GM18519 (cell line): ENCODE measurements around the gene NRXN3.
"Not testable (repeated sequence)": the region's sequence is repeated elsewhere in the genome, so short reads cannot be mapped to it uniquely, and the experiment has no call there.

Source experiments
- ATAC-seq: cut with Tn5 transposase; IDR thresholded peaks from one replicate; pipeline ENCODE4 v1.9.1; 2021; ENCODE audit warnings: mild to moderate bottlenecking, moderate library complexity; ENCODE audit not compliant: unreplicated experiment, low FRiP score

NRXN3 gene

DNA sequence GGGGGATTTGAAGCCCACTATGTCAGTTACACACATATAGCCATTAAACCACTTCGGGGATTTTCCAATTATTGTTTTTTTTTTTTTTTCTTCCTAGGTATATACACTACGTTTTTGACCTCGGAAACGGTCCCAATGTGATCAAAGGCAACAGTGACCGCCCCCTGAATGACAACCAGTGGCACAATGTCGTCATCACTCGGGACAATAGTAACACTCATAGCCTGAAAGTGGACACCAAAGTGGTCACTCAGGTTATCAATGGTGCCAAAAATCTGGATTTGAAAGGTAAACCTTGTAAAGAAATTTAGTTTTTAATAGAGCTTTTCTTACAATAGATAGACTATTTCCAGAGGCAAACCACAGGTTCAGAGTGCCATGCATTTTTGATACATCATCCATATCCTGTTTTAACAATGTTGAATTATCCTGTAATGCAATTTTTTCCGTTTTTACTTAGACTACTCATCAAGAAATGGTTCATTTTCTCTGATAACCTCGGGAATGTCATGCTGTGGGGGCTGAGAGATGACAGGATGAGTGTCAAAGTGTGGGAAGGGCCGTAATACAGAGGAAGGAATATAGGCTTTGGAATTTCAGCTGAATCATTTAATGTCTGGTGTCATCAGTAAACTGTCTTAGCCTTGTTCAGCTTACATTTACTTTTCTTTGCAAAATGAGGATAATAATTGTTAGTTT is 797.1 kb downstream of the NRXN3 start:
- no peak for ATAC-seq

DNA sequence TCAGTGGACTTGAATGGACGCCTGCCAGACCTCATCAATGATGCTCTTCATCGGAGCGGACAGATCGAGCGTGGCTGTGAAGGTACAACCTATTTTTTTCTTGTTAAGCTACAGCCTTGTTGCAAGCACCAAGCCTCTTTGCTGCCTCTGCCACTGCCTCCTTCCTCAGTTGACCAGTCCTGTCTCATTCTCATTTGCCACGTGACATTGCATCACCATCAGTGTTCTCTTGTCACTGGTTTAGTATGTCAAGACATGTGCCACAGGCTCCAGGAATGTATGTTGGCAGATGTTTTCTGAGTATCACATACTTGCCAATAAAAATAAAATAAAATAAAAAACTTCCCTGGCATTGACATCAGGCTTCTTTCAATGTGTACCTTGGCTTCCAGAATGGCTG is 798.1 kb downstream of the NRXN3 start:
- no peak for ATAC-seq

DNA sequence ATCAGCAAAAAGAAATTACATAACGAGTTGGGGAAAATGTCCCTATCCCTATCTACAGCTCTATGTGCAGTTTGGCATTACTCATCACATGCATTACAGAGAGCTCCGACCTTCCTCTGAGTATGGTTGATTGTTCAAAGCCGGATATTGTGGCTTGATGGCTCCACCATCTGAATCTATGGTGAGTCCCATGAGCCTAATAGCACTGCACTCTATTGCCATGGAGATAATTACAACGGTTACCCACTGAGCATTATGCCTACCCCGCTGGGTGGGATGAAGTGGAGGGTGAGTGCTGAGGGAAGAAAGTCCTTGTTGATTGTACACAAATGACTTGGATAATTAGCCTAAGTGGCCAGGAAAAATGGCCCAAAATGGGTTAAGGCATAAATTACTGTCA is 800.5 kb downstream of the NRXN3 start:
- ATAC-seq: no peak

DNA sequence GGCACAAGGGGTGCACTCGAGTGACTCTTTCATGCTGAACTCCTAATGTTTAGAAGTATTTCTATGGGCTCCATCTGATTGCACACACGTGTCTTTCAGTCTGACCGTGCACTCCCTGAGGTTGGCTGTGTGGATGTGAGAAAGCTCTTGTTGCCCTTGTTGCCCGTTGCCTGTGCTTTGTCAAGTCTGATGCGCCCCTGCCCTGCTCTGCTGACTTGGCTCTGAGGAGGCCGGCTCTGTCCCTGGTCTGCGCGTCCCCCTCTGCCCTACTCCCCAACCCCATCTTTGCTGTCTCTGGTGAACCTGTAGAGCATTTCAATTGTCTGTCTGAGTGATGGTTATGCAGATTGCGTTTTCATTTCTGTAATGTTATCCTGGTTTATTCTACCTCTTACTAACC is 802.3 kb downstream of the NRXN3 start:
- ATAC-seq: no peak

DNA sequence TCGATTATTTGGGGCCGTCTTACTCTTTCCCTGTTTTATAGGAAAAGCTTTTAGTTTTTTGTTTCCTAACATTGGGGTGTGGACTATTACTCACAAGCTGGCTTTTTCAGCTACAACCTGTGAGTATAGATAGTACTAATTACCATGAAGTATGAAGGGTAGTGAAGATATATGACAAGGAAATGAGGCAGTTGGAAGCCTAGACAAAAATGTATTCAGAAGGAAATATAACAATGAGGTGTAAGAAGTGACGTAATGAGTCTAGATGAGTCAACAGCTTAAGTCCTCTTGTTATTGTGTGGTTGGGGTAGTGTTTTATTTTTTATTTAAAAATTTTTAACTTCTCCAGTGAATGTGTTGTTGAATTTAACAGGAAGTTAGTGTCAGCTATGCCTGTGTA is 804.5 kb downstream of the NRXN3 start:
- ATAC-seq: no peak

DNA sequence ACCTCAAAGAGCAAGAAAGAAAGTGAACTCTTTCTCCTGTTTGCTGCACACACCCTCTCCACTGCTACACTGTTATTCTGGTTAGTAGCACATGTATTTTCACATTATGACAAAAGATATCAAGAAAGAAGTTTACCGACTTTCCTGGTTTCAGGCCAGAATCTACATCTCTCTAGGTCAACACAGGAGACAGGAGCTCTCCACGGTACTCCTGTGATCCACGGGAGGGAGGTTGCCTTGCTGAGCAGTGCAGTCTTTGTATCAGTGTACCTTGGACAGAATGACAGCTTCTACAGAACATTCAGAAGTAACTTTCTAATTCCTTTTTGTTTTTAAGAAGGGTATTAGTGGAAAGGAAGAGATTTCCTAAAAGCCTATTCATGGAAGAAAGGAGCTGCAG is 805.6 kb downstream of the NRXN3 start:
- no peak for ATAC-seq

DNA sequence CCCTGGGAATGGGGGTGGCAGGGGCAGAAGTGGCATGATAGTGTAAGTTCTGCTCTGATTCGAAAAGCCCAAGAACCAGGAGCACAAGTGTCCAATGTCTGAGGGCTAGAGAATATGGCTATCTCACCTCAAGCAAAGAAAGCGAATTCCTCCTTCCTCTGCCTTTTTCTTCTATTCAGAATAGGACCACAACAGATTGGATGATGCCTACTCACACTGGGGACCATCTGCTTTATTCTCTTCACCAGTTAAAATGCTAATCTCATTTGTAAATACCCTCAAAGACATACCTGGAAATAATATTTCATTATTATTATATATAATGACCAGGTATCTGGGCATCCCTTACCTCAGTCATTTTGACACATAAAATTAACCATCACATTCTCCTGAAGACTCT is 808.7 kb downstream of the NRXN3 start:
- ATAC-seq: no peak

DNA sequence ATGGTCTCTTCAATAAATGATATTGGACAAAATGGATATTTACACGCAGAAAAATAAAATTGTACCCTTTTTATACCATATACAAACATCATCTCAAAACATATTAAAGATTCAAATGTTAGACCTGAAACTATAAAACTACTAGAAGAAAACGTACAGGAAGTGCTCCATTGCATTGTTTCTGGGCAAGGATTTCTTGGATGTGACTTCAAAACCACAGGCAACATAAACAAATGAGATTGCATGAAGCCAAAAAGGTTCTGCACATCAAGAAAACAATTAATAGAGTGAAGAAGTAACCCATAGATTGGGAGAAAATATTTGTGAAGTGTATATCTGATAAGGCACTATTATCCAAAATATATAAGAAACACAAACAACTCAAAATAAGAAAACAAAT is 812.4 kb downstream of the NRXN3 start:
- no peak for ATAC-seq

DNA sequence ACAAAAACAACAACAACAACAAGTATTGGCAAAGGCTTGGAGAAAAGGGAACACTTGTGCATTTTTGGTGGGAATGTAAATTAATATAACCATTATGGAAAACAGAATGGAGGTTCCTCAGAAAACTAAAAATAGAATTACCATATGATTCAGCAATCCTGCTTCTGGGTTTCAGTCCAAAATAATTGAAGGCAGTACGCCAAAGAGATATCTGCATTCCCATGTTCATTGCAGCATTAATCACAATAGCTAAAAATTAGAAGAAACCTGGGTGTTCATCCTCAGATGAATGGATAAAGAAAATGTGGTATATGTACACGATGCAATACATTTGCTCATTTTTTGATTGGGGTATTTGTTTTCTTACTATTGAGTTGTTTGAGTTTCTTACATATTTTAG is 813.0 kb downstream of the NRXN3 start:
- ATAC-seq: no peak

DNA sequence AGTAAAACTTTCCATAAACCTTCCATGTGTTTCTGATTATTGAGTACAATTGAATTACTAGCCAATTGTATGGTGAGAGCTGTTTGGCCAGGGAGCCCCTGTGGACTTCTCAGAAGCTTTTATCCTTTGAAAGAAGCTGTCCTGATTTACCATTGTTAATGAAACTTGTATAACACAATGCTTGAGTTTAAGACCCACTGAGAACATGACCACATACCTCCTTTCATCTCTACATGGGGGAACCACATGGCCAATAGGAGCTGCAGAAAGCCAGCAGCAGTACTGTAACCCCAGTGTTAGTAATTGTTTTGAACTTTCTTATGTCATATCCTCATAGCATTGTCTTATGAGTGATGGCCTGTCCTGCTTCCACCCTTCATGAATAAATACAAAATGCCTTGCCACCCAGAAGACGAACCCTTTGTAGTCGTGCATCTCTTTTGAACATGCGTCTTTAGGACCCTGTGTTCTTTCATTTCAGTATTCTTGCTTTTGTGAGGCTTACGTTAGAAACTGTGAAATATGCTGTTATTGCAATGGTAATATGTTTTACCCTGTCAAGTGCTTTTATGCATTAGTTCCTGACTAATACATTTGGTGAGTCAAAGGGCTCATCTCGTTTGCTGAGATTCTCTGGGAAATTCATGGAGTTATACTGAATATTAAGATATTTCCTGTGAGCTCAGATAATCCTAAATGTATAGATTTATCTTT is 815.7 kb downstream of the NRXN3 start:
- ATAC-seq: no peak

DNA sequence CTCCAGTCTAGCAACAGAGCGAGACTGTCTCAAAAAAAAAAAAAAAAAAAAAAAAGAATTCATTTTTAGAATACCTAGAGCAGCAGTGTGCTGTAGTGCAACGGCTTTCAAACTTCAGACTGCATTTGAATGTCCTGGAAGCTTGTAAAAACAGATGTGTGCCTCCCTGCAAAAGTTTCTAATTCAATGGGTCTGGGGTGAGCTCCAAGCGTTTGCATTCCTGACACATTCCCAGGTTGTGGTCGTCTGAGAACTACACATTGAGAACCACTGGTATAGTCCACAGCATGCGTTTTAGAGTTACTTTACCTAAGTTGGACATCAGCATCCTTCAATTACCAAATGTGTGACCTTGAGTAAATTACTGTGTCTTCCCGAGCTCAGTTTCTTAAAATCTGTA is 816.8 kb downstream of the NRXN3 start:
- no peak for ATAC-seq

DNA sequence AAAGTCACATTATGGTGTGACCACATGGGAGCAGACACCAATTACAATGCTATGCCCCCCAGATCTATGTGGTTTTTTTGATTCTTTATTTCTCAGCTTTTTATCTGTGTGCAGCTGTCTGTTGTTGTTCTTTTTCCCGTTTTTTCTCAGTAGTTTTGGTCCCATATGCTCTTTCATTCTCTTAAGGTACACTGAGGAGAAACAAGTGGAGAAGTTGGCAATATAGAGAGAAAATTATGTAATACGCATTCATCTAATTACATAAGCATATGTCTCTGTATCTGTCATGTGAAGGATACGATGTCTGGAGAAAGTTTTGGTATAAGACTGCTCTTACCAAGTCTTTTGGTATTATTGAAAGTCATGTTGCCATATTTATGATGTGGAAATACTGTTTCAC is 819.0 kb downstream of the NRXN3 start:
- ATAC-seq: no peak

DNA sequence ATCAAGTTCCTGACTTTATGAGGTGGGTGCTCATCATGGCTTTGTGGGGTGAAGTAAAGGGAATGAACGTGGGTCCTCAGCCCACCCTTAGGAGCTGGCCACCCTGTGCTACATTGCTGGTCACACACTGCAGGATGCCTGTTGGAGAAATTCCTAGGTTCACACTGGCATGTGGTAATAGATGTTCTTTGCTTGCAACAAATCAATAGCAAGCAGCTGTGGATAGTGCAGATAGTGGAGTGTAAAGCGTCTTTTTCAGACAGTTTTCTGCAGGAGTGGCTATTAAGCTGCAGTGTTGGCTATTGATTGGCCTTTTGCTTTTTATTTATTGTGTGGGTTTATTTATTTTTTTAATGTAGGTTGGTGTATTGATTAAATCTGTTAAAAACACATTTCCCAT is 822.7 kb downstream of the NRXN3 start:
- no peak for ATAC-seq

DNA sequence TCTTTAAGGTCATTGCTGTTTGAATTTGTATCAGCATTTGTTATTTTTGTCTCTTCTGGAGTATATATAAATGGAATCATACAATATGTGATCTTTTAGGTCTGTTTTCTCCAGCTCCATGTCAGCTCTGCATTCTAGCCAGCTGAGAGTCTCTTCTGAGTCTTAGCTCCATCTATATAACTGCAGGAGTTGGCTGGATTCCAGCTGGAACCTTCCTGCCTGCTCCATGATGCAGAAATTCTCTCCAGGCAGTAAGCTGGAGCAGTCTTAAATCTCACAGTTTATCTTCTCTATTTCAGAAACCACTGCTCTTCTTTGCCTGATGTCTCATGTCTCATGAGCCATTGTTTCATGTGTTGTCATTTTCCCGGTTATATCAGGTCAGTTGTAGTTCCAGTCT is 827.6 kb downstream of the NRXN3 start:
- ATAC-seq: no peak

DNA sequence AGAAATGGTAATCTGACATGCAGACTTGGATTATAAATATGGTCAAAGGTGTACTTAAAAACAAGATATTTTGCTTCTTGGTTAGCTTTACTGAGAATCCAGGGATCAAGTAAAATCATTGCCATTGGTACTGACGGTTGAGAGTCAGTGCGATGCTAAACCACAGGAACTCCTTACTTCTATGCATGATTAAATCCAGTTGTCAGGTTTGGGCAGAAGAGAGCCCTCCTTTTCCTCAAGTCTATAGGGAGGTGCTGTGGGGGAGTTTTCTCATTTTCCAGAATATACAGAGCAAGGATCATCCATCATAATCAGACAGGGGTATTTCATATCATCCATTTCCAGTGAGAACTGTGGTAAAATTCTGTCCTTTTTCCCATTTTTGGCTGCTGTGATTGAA is 839.1 kb downstream of the NRXN3 start:
- no peak for ATAC-seq

DNA sequence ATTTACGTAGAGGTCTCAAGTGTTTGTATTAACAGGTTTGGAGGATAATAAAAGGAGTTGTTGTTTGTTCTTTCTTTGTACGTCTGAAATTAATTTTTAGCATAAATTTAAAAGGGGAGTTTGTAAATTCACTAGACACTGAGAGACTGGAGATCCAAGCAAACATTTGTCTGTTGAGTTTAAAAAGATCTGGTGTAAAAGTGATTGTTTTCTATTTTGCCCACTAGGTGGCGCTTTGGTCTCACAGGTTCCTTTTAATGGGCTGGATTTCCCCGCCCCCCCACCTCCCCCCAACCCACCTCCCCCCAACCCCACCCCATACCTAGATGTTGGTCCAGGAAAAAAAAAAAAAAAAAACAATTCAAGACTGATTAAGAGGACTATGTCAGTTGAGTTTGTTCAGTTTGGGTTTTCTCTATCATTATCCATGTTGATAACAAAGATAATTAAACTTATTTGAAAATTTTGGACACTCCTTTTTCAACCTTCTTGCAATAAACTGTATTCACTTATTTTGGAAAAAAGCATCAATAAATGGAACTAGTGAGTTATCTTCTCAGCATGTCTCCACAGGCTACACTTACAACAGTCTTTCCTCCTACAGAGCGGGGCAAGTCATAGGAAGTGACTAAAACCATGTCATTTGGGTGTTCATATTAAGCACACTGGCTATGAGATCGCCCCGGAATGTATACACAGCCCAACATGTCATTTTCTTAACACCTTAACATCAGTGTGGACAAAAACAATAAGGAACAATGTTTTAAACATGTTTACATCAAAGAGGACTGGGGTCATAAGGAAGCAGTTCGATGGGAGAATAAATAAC is 841.1 kb downstream of the NRXN3 start:
- ATAC-seq: no peak

DNA sequence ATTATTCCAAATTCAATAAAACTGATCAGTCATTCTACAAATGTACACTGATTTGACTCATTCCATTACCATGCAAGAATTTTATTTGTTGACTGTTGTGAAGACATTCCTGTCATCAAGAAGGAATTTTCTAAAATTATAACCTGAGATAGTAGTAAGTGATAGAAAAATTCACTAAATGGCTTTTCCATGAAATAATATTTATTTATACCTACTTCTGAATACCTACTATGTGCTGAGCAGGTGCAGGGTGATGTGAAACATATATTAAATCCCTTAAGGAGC is 841.7 kb downstream of the NRXN3 start:
- ATAC-seq: no peak

DNA sequence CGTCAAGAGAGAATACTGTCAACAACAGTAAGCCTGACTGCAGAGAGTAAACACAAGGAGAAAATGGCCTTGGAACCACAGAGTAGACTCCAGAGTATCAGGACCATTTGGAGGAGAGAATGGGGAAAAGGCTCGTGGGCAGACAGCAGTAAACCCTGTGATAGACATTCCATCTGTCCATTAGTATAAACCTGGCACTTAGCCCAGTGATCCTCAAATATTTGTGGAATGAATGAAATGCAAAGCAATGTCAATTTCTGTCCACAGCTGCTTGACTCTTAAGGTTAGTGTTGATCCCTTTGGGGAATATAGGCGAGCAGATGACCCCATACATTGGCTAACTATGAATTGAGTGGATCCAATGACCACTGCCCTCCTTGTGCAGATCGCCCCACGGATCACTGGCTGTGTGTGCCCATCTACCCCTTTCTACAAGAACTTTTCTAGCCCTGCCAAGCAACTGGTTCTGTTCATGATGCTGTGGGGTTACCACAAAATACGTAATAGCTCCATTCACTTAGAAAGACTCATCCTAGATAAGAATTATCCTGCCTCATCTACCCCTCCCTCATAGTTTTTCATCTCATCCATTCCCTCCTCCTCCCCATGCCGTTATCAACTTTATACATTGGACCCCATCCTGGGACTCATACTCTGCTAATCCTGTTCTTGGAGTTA is 846.8 kb downstream of the NRXN3 start:
- ATAC-seq: no peak

DNA sequence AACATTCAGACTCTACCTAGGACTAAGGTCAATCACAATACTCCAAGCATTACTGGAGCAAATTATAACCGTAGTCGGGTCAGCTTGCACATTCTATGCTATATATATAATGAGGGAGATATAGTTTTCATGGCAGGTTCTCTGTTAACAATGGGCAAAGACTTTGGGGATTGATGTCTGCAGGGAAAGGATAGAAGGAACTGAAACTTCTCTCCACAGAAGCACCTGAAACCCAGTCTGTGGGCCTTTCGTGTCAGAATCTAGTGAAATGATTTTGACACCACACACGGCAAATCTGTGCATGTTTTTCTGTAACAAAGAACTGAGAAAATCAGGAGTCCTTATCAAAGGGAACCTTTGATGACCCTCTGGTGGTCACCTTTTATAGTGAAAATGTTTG is 847.4 kb downstream of the NRXN3 start:
- no peak for ATAC-seq

DNA sequence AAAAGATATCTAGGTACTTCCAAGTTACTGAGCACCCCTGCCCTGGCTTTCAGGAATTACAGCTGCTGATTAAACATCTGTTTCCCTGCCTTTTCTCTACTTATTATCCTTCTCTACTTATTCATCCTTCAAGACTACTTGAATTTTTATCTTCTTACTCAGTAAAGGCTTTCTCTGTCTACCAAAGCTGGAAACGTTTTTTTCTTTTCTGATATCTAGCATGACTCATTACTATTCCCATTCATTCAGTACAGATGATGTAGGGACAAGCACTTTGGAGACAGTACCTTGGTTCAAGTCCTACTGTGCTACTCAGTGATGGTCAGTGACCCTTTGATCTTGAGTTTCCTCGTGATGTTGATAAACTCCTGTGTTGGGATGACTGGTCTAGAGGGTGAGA is 848.7 kb downstream of the NRXN3 start:
- ATAC-seq: no peak

DNA sequence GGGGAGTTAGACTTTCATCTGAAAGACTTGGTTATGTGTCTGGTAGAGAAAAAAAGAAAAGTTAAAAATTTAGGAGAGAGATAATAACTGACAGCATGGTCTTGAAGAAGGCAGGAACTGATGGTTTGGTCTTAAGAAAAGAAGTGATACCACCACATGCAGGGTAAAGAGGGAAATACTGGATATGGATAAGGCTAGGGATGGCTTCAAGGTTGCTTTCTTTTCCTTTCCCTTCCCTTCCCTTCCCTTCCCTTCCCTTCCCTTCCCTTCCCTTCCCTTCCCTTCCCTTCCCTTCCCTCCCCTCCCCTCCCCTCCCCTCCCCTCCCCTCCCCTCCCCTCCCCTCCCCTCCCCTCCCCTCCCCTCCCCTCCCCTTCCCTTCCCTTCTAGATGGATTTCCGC is 849.7 kb downstream of the NRXN3 start:
- ATAC-seq: not testable (repeated sequence)
